SH-SY5Y (cell line): ENCODE results near the gene FDPS.

ENCODE experiments used
- GATA2 ChIP-seq: IDR thresholded peaks from 2 replicates; pipeline ENCODE4 v1.6.1; 2011; ENCODE audit warnings: mild to moderate bottlenecking, low read depth, low read length
- GATA3 ChIP-seq: IDR thresholded peaks from 2 replicates; pipeline ENCODE4 v1.6.1; 2011; ENCODE audit warnings: low read depth, mild to moderate bottlenecking, low read length, moderate library complexity

- no peak for TF ChIP-seq GATA2
- no peak for TF ChIP-seq GATA3
Observed at GRCh38 chr1:155320661-155321617, 12.3 kb downstream of the FDPS start, which contains the start of gene RUSC1.
